ENCODE measurements around the gene S100A4.
A peak's percentile ranks its signal among the peaks of the same experiment; 100 is the strongest.
"Not testable (repeated sequence)": the region's sequence is repeated elsewhere in the genome, so short reads cannot be mapped to it uniquely, and the experiment has no call there.

The S100A4 gene

GRCh38 chr1:153545067-153546055 lies at the start of gene S100A4:
TSS of gene S100A4 (minus strand) at chr1:153545806. CDS start at chr1:153544794, 1,012 bp downstream.
- H3K27ac Mint-ChIP-seq = peak within 1 kb of the TSS; percentile 98 to 99 (median 98)
- H3K4me3 Mint-ChIP-seq = peak within 1 kb of the TSS; percentile 76 to 82 (median 79)
- peaks cover 80% of the 10 kb centered on the region for H3K4me1 Mint-ChIP-seq
- no peaks in the 10 kb centered on the region for H3K36me3 Mint-ChIP-seq (ENCODE audit: low read depth)
- no peaks in the 10 kb centered on the region for H3K9me3 Mint-ChIP-seq
- TF ChIP-seq CTCF (IDR thresholded peaks at IDR 0.05; ENCODE audit: unreplicated experiment in 3 of 3) = no peak
- peaks cover 7% of the 10 kb centered on the region for H3K27me3 Mint-ChIP-seq (ENCODE audit: low read depth)

GRCh38 chr1:153592748-153593147 lies 47.1 kb upstream of the S100A4 start:
- Mint-ChIP-seq H3K27me3 (ENCODE audit: low read depth) (peaks cover 2% of the 10 kb centered on the region), H3K9me3 (no peaks in the 10 kb centered on the region), H3K4me3 (no peak overlapping the region), H3K36me3 (ENCODE audit: low read depth) (no peaks in the 10 kb centered on the region), H3K4me1 (peaks cover 7% of the 10 kb centered on the region), H3K27ac (peak overlapping the region; percentile 55 to 65 (median 65))
- TF ChIP-seq CTCF (IDR thresholded peaks at IDR 0.05; ENCODE audit: unreplicated experiment in 3 of 3) = no peak

- H3K27ac Mint-ChIP-seq = no peak overlapping the region
- H3K9me3 Mint-ChIP-seq = no peaks in the 10 kb centered on the region
- H3K4me3 Mint-ChIP-seq = no peak overlapping the region
- H3K27me3 Mint-ChIP-seq (ENCODE audit: low read depth) = no peaks in the 10 kb centered on the region
- H3K36me3 Mint-ChIP-seq (ENCODE audit: low read depth) = no peaks in the 10 kb centered on the region
- peaks cover 13% of the 10 kb centered on the region for H3K4me1 Mint-ChIP-seq
- no peak for TF ChIP-seq CTCF (IDR thresholded peaks at IDR 0.05; ENCODE audit: unreplicated experiment in 3 of 3)
Measured at GRCh38 chr1:153588482-153588881, 42.9 kb upstream of the S100A4 start.

- H3K9me3 Mint-ChIP-seq, H3K4me3 Mint-ChIP-seq: not testable (repeated sequence)
Measured at GRCh38 chr1:153588033-153588432, 42.4 kb upstream of the S100A4 start.

GRCh38 chr1:153587314-153587713 lies 41.7 kb upstream of the S100A4 start:
- Mint-ChIP-seq H3K36me3 (ENCODE audit: low read depth) (no peaks in the 10 kb centered on the region), H3K9me3 (no peaks in the 10 kb centered on the region), H3K27me3 (ENCODE audit: low read depth) (no peaks in the 10 kb centered on the region), H3K4me3 (no peak overlapping the region), H3K27ac (no peak overlapping the region), H3K4me1 (peaks cover 5% of the 10 kb centered on the region)
- TF ChIP-seq CTCF (IDR thresholded peaks at IDR 0.05; ENCODE audit: unreplicated experiment in 3 of 3) = no peak

More at GRCh38 chr1:153588033-153588432, 42.4 kb upstream of the S100A4 start:
- not testable (repeated sequence) for H3K36me3 Mint-ChIP-seq (ENCODE audit: low read depth); H3K27me3 Mint-ChIP-seq (ENCODE audit: low read depth); H3K27ac Mint-ChIP-seq
- H3K4me1 Mint-ChIP-seq = peaks cover 12% of the 10 kb centered on the region

- H3K27ac Mint-ChIP-seq = peak overlapping the region in 2 of 3 experiments; percentile 12 to 17
- TF ChIP-seq CTCF (IDR thresholded peaks at IDR 0.05; ENCODE audit: unreplicated experiment in 3 of 3) = no peak
- H3K4me3 Mint-ChIP-seq = no peak overlapping the region
- H3K9me3 Mint-ChIP-seq = no peaks in the 10 kb centered on the region
- H3K27me3 Mint-ChIP-seq (ENCODE audit: low read depth) = no peaks in the 10 kb centered on the region
- H3K36me3 Mint-ChIP-seq (ENCODE audit: low read depth) = no peaks in the 10 kb centered on the region
- peaks cover 5% of the 10 kb centered on the region for H3K4me1 Mint-ChIP-seq
Measured at GRCh38 chr1:153586347-153586746, 40.7 kb upstream of the S100A4 start.

Measured in nephron (organoid).